IMR-90 (cell line): Measurements from ENCODE around the gene NKX2-1. TPM values are rescaled to one million over a fixed set of nuclear protein-coding genes. Genes with fewer than 3 reads are reported as not detected.

Experiments
- ATAC-seq: fragments of 200-7000 bp; cut with Tn5 transposase; 2 replicates; pipeline ENCODE4 v1.9.1; 2020; ENCODE audit warnings: low read depth, mild to moderate bottlenecking, moderate library complexity
- BruUV-seq: library from RNA; stranded (reverse); fragments of 400-500 nt; replicated peaks from 2 replicates; lab custom pipeline; 2021; lab: Mats Ljungman, UMichigan
- CTCF ChIA-PET: fragments of 300-600 bp; formaldehyde crosslinking; extraction: SDS; loops from one replicate; lab custom pipeline; 2021; ENCODE audit warnings: antibody characterized with exemption; lab: Yijun Ruan, JAX
- POLR2A ChIA-PET: fragments of 300-600 bp; sonication (Branson Sonifier 250); formaldehyde crosslinking; loops from one replicate; lab custom pipeline; 2022; ENCODE audit warnings: antibody characterized with exemption; ENCODE audit not compliant: unreplicated experiment; lab: Charles Lee
- DNase-seq: peaks from one replicate; pipeline ENCODE4 v3.0.0; 2013
- H2AFZ ChIP-seq: replicated peaks from 2 replicates; pipeline ENCODE3; 2013; ENCODE audit warnings: low read length, mild to moderate bottlenecking; ENCODE audit not compliant: poor library complexity
- H2AK5ac ChIP-seq: 2 replicates; pipeline ENCODE4 v1.6.1; 2013; ENCODE audit warnings: low read depth, low read length, inconsistent platforms
- H2AK9ac ChIP-seq: replicated peaks from 2 replicates; pipeline ENCODE3; 2013; ENCODE audit warnings: mild to moderate bottlenecking, low read depth, low read length, moderate library complexity; ENCODE audit not compliant: poor library complexity
- H2BK120ac ChIP-seq: 2 replicates; pipeline ENCODE4 v1.6.1; 2013; ENCODE audit warnings: low read depth, low read length, inconsistent platforms
- H2BK15ac ChIP-seq: 3 replicates; pipeline ENCODE4 v1.6.1; 2013; ENCODE audit warnings: low read depth, low read length, inconsistent platforms
- H2BK20ac ChIP-seq: 2 replicates; pipeline ENCODE4 v1.6.1; 2013; ENCODE audit warnings: low read depth, mild to moderate bottlenecking, inconsistent platforms, low read length, moderate library complexity
- H2BK5ac ChIP-seq: 2 replicates; pipeline ENCODE4 v1.6.1; 2013; ENCODE audit warnings: mild to moderate bottlenecking, low read depth, low read length, inconsistent platforms; ENCODE audit not compliant: poor library complexity, severe bottlenecking
- H3K14ac ChIP-seq: replicated peaks from 2 replicates; pipeline ENCODE4 v1.6.1; 2013; ENCODE audit warnings: low read depth, low read length, inconsistent platforms
- H3K18ac ChIP-seq: 2 replicates; pipeline ENCODE4 v1.6.1; 2013; ENCODE audit warnings: low read depth, low read length, control low read depth
- H3K23ac ChIP-seq: 2 replicates; pipeline ENCODE4 v1.6.1; 2013; ENCODE audit warnings: low read depth, low read length, inconsistent platforms
- H3K27ac ChIP-seq: 2 replicates; pipeline ENCODE4 v1.5.1; 2013; ENCODE audit warnings: mild to moderate bottlenecking, control low read depth, low read length; ENCODE audit not compliant: insufficient read depth
- H3K27me3 ChIP-seq: 2 replicates; pipeline ENCODE4 v1.6.1; 2013; ENCODE audit warnings: low read length; ENCODE audit not compliant: control insufficient read depth, insufficient read depth
- H3K36me3 ChIP-seq: 2 replicates; pipeline ENCODE4 v1.6.1; 2013; ENCODE audit warnings: low read length, mixed read lengths; ENCODE audit not compliant: control insufficient read depth, insufficient read depth
- H3K4ac ChIP-seq: 2 replicates; pipeline ENCODE4 v1.6.1; 2013; ENCODE audit warnings: low read depth, low read length, inconsistent platforms
- H3K4me1 ChIP-seq: 2 replicates; pipeline ENCODE4 v1.6.1; 2013; ENCODE audit warnings: low read length, mixed read lengths; ENCODE audit not compliant: control insufficient read depth, insufficient read depth
- H3K4me2 ChIP-seq: 2 replicates; pipeline ENCODE4 v1.6.1; 2013; ENCODE audit warnings: low read depth, mild to moderate bottlenecking, control low read depth, low read length, moderate library complexity
- H3K4me3 ChIP-seq: 2 replicates; pipeline ENCODE4 v1.5.1; 2013; ENCODE audit warnings: low read depth, mild to moderate bottlenecking, control low read depth, low read length, moderate library complexity; ENCODE audit not compliant: insufficient read depth
- H3K56ac ChIP-seq: 2 replicates; pipeline ENCODE4 v1.6.1; 2013; ENCODE audit warnings: low read length, inconsistent platforms; ENCODE audit not compliant: insufficient read depth; ENCODE audit errors: extremely low read depth
- H3K79me1 ChIP-seq, 2 experiments: 2 replicates each; pipeline ENCODE4 v1.6.1; 2013; ENCODE audit warnings: low read length in 2 of 2, inconsistent platforms in 1 of 2, low read depth in 1 of 2
- H3K9ac ChIP-seq: 2 replicates; pipeline ENCODE4 v1.6.1; 2013; ENCODE audit warnings: low read depth, low read length, control low read depth
- H3K9me1 ChIP-seq: 2 replicates; pipeline ENCODE4 v1.6.1; 2013; ENCODE audit warnings: low read length, inconsistent platforms; ENCODE audit not compliant: insufficient read depth
- H3K9me3 ChIP-seq: 2 replicates; pipeline ENCODE4 v1.6.1; 2013; ENCODE audit warnings: low read length; ENCODE audit not compliant: control insufficient read depth, insufficient read depth
- H4K20me1 ChIP-seq: 2 replicates; pipeline ENCODE4 v1.6.1; 2013; ENCODE audit warnings: low read length, inconsistent platforms; ENCODE audit not compliant: insufficient read depth
- H4K5ac ChIP-seq: 2 replicates; pipeline ENCODE4 v1.6.1; 2013; ENCODE audit warnings: mild to moderate bottlenecking, low read depth, low read length, control low read depth
- H4K8ac ChIP-seq, 2 experiments: 2 replicates each; pipeline ENCODE4 v1.6.1; 2013; ENCODE audit warnings: low read depth in 2 of 2, low read length in 2 of 2, control low read depth in 1 of 2, inconsistent platforms in 1 of 2
- H4K91ac ChIP-seq: 2 replicates; pipeline ENCODE4 v1.6.1; 2013; ENCODE audit warnings: low read depth, low read length, inconsistent platforms; ENCODE audit not compliant: insufficient read depth
- BHLHE40 ChIP-seq: fragments of 150-350 bp; IDR thresholded peaks from 2 replicates; pipeline ENCODE4 v1.6.1; 2016; ENCODE audit warnings: mild to moderate bottlenecking, low read depth, low read length
- CEBPB ChIP-seq: IDR thresholded peaks from 2 replicates; pipeline ENCODE4 v1.6.1; 2012; ENCODE audit warnings: low read depth, low read length, improper control_type of control experiment
- CHD1 ChIP-seq: IDR thresholded peaks from 2 replicates; pipeline ENCODE4 v1.6.1; 2012; ENCODE audit warnings: low read depth, low read length, improper control_type of control experiment
- FOS ChIP-seq: fragments of 150-350 bp; IDR thresholded peaks from 2 replicates; pipeline ENCODE4 v1.6.1; 2016; ENCODE audit warnings: low read depth, low read length
- MAFK ChIP-seq: IDR thresholded peaks from 2 replicates; pipeline ENCODE4 v1.6.1; 2012; ENCODE audit warnings: low read depth, low read length, improper control_type of control experiment
- NFE2L2 ChIP-seq: fragments of 150-350 bp; IDR thresholded peaks from 2 replicates; pipeline ENCODE4 v1.6.1; 2016; ENCODE audit warnings: low read depth, mild to moderate bottlenecking, low read length
- POLR2A ChIP-seq: IDR thresholded peaks from 2 replicates; pipeline ENCODE4 v1.6.1; 2012; ENCODE audit warnings: mild to moderate bottlenecking, low read depth, low read length
- RFX5 ChIP-seq: IDR thresholded peaks from 2 replicates; pipeline ENCODE4 v1.8.0; 2012; ENCODE audit warnings: low read depth, mild to moderate bottlenecking, low read length, moderate library complexity
- SMC3 ChIP-seq: fragments of 150-350 bp; IDR thresholded peaks from 2 replicates; pipeline ENCODE4 v1.6.1; 2016; ENCODE audit warnings: low read depth, mild to moderate bottlenecking, antibody characterized with exemption, low read length, moderate library complexity
- WGBS, 2 experiments: methylation state at CpG; one replicate each; pipeline versions ENCODE4 v1.1.5 to v1.1.7; 2013; ENCODE audit warnings: missing lambda C conversion rate in 2 of 2; ENCODE audit not compliant: insufficient read length in 1 of 2; ENCODE audit errors: extremely low coverage in 2 of 2; 5-methylcytosine and 5-hydroxymethylcytosine counted together
- dilution Hi-C: fragments of 300-500 bp; cut with HindIII; formaldehyde crosslinking; loops from one replicate; pipeline ENCODE4 v1.14.3; 2018; ENCODE audit warnings: low sequenced_read_pairs; ENCODE audit not compliant: unreplicated experiment
- in situ Hi-C: fragments of 300-500 bp; cut with MboI; formaldehyde crosslinking; loops from 3 replicates; pipeline ENCODE4 v1.14.3; 2019; ENCODE audit warnings: low sequenced_read_pairs, inconsistent platforms, mixed read lengths
- intact Hi-C: fragments of 100-400 bp; cut with micrococcal nuclease; formaldehyde crosslinking; loops from 2 replicates; pipeline ENCODE4 v1.10.0; 2022
- polyA plus RNA-seq, 3 experiments: library from polyadenylated mRNA; depleted of rRNA; stranded (reverse); fragments of >200 nt; gene quantifications; 2 replicates each; pipeline ENCODE4 v1.2.3, GENCODE V29; 2012; ENCODE audit warnings: low replicate concordance in 1 of 3
- total RNA-seq: library from RNA; depleted of rRNA; stranded (reverse); fragments of >200 nt; gene quantifications from 2 replicates; pipeline ENCODE4 v1.2.3, GENCODE V29; 2012
- TF ChIP-seq, protein P1 (sequence below): fragments of 150-350 bp; IDR thresholded peaks from 2 replicates; pipeline ENCODE4 v1.6.1; 2017; ENCODE audit warnings: mild to moderate bottlenecking, antibody characterized with exemption, low read length, low read depth
- TF ChIP-seq, protein P2 (sequence below): conservative IDR thresholded peaks from 2 replicates; pipeline ENCODE4 v1.5.1; 2012; ENCODE audit warnings: mild to moderate bottlenecking, low read depth, low read length, improper control_type of control experiment

NKX2-1 gene
- total and polyA plus RNA-seq, 2 of the 4 experiments (the other 2 are of a cell fraction) = not detected

- Histone ChIP-seq H3K4me2 (no peak overlapping the region), H2BK5ac (no peak overlapping the region), H4K8ac (no peak overlapping the region), H3K9ac (no peak overlapping the region), H3K36me3 (no peaks in the 10 kb centered on the region), H4K20me1 (no peaks in the 10 kb centered on the region), H2AK5ac (no peak overlapping the region), H3K14ac (no peak overlapping the region), H3K79me1 (no peaks in the 10 kb centered on the region), H2AFZ (no peak overlapping the region), H2BK20ac (no peak overlapping the region), H3K4me3 (no peak overlapping the region), H3K9me3 (peaks cover 12% of the 10 kb centered on the region), H3K27me3 (peaks cover 77% of the 10 kb centered on the region), H3K56ac (no peak overlapping the region), H4K91ac (no peak overlapping the region), H3K4me1 (peaks cover 2% of the 10 kb centered on the region; the same call in 1 of the 2 replicates), H3K9me1 (no peaks in the 10 kb centered on the region), H3K4ac (no peak overlapping the region), H3K18ac (no peak overlapping the region), H2AK9ac (no peak overlapping the region), H4K5ac (no peak overlapping the region), H3K27ac (no peak overlapping the region), H2BK120ac (no peak overlapping the region), H3K23ac (no peak overlapping the region), H2BK15ac (no peak overlapping the region)
- ChIA-PET CTCF (interaction anchor here (1.0 kb wide), 1 partner anchor 13 kb away, joined by 4 read pairs; no protein-coding TSS in a partner anchor), POLR2A (no interaction called here)
- no TSS peak for BruUV-seq
- 6% methylated on average over 3 of the region's 38 CpGs; no CpG with 5 or more reads in 1 of the 2 experiments for WGBS, 2 experiments
- no peak for TF ChIP-seq NFE2L2
- no peak for TF ChIP-seq BHLHE40
- TF ChIP-seq, protein P1, sequence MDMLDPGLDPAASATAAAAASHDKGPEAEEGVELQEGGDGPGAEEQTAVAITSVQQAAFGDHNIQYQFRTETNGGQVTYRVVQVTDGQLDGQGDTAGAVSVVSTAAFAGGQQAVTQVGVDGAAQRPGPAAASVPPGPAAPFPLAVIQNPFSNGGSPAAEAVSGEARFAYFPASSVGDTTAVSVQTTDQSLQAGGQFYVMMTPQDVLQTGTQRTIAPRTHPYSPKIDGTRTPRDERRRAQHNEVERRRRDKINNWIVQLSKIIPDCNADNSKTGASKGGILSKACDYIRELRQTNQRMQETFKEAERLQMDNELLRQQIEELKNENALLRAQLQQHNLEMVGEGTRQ = no peak
- TF ChIP-seq SMC3 = no peak
- TF ChIP-seq POLR2A = no peak
- TF ChIP-seq CHD1 = no peak
- no peak for TF ChIP-seq CEBPB
- TF ChIP-seq FOS = no peak
- TF ChIP-seq, protein P2, sequence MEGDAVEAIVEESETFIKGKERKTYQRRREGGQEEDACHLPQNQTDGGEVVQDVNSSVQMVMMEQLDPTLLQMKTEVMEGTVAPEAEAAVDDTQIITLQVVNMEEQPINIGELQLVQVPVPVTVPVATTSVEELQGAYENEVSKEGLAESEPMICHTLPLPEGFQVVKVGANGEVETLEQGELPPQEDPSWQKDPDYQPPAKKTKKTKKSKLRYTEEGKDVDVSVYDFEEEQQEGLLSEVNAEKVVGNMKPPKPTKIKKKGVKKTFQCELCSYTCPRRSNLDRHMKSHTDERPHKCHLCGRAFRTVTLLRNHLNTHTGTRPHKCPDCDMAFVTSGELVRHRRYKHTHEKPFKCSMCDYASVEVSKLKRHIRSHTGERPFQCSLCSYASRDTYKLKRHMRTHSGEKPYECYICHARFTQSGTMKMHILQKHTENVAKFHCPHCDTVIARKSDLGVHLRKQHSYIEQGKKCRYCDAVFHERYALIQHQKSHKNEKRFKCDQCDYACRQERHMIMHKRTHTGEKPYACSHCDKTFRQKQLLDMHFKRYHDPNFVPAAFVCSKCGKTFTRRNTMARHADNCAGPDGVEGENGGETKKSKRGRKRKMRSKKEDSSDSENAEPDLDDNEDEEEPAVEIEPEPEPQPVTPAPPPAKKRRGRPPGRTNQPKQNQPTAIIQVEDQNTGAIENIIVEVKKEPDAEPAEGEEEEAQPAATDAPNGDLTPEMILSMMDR = no peak
- no peak for TF ChIP-seq RFX5
- no peak for TF ChIP-seq MAFK
- dilution Hi-C loops (no loop called here), in situ Hi-C loops (no loop called here), intact Hi-C loops (no loop called here)
- DNase-seq (no peak), ATAC-seq (no peak)
Measured at GRCh38 chr14:36524220-36524837, 4.3 kb upstream of the NKX2-1 start.
